GM12875 (cell line): ENCODE measurements around the gene PDE6B.

Experiments
- H3K4me3 ChIP-seq: one replicate; pipeline ENCODE4 v1.5.1; 2011; ENCODE audit warnings: low read depth, low read length, control low read depth
- TF ChIP-seq, protein P1 (sequence below): IDR thresholded peaks from 2 replicates; pipeline ENCODE4 v1.5.1; 2011; ENCODE audit warnings: low read depth, mild to moderate bottlenecking, control low read depth, inconsistent platforms, low read length, moderate library complexity, borderline replicate concordance; ENCODE audit not compliant: insufficient read depth

PDE6B gene

DNA sequence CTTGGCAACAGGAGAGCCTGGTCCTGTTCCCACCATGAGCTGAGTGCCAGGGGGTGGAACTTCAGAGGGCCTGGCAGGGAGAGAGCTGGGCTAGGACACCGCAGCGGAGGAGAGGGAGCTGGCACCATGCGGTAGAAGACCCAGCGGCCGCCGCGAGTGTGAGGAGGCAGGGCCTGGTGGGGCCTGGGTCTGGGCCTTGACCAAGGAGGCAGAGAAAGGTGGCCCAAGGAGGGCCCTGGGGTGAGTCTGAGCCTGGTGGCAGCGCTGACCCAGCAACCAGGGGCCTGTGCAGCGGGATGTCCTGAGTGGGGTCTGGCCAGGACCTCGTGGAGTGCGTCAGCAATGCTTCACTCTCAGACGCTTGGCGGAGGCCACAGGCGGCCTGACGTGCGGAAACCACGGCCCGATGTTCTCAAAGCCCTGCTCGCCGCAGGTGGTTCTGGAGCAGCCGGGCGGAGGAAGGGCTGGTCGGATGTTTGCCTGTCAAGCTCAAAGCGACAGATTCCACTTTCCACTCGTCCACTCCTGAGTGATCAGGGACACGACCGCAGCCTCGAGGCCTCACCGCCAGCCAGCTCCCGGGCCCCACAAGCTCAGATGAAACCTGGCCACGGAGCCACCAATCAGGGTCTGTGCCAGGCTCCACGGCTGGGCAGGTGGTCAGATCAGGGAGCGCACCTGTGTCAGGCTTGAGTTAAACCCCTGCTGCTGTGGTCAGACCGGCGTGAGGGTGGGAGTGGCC lies 27.9 kb downstream of the PDE6B start:
- TF ChIP-seq, protein P1, sequence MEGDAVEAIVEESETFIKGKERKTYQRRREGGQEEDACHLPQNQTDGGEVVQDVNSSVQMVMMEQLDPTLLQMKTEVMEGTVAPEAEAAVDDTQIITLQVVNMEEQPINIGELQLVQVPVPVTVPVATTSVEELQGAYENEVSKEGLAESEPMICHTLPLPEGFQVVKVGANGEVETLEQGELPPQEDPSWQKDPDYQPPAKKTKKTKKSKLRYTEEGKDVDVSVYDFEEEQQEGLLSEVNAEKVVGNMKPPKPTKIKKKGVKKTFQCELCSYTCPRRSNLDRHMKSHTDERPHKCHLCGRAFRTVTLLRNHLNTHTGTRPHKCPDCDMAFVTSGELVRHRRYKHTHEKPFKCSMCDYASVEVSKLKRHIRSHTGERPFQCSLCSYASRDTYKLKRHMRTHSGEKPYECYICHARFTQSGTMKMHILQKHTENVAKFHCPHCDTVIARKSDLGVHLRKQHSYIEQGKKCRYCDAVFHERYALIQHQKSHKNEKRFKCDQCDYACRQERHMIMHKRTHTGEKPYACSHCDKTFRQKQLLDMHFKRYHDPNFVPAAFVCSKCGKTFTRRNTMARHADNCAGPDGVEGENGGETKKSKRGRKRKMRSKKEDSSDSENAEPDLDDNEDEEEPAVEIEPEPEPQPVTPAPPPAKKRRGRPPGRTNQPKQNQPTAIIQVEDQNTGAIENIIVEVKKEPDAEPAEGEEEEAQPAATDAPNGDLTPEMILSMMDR = no peak
- H3K4me3 ChIP-seq = no peak overlapping the region

DNA sequence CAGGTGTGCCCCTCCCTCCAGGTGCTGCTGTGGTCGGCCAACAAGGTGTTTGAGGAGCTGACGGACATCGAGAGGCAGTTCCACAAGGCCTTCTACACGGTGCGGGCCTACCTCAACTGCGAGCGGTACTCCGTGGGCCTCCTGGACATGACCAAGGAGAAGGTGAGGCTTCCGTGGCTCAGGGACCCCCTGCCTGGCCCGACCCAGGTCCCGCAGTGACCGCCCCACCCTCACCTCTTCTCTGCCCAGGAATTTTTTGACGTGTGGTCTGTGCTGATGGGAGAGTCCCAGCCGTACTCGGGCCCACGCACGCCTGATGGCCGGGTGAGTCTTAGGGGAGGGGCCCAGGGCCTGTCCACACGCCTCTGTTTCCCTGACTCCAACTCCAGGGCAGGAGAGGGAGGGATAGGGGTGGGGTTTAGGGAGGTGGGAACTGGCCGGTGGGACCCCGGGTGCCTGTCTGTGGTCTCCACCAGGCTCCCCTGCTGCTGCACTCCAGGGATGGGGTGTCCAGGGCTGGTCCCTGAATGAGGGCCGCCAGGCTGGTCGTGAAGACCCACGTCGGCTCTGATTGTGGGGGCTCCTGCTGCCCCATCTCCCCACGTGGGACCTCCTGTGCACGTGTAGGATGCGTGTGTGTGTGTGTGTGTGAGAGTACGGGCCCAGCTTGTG lies 28.6 kb downstream of the PDE6B start:
- H3K4me3 ChIP-seq = no peak overlapping the region
- TF ChIP-seq, protein P1 = no peak

DNA sequence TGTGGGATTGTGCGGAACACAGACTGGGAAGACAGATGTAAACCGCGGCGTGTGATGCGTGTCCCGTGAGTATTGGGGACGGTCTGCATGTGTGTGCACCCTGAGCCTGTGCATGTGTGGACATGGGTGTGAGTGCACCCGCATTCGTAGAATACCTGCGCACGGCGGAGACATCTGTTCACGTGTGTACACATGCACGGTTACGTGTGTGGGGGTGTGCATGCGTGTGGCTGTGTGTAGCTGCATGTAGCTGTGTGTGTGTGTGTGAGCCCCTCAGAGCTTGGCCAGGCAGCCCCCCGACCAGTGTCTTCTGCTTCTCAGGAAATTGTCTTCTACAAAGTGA lies 29.1 kb downstream of the PDE6B start:
- TF ChIP-seq, protein P1 = no peak
- no peak overlapping the region for H3K4me3 ChIP-seq

DNA sequence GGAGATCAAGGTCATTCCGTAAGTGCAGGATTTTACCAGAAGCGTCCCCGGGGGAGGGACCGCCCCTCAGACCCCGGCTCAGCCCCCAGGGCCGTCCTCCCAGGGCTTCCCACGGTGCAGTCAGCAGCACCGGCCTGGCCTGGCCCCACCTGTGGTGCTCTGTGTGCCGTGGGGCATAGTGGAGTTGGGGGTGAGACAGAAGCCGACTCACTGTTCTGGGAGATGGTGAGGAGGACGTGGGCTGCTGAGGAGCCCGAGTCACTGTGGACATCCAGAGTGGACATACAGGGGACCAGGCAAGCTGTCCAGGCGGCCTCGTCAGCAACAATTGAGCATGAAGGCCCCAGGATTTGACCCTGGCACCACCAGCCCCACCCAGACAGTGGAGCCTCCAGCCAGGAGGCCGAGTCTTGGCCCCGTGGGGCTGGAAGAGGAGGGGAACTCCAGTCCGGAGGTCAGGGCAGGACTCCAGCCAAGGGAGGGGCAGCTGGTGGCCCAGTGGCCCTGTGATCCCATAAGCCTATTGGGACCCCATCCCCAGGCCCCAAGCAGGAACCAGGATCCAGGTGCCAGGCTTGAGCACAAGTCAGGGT lies 29.6 kb downstream of the PDE6B start:
- TF ChIP-seq, protein P1 = no peak
- H3K4me3 ChIP-seq = no peak overlapping the region

DNA sequence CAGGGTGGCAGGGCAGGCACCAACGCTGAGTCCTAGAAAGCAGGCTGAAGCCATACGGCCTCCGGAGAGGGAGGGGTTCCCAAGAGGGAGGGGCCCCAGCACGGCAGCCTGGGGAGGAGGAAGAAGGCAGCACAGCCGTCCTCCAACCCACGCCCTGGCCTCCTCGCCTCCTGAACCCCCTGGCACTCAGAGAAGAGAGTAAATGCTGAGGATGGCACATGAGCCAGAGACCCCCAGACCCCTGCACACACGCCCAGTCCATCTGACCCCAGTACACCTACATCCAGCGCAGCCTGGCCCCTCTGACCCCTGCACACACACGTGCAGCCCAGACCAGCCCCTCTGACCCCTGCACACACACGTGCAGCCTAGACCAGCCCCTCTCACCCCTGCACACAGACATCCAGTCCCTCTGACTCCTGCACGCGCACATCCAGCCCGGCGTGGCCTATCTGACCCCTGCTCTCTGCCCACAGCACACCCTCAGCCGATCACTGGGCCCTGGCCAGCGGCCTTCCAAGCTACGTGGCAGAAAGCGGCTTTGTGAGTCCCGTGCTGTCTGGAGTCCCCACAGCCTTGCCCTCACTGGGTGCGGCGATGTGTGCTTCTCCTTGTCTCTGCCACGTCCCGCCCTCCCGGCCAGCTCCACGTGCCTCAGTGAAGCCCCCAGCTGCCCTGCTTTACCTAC lies 30.2 kb downstream of the PDE6B start:
- H3K4me3 ChIP-seq = no peak overlapping the region
- TF ChIP-seq, protein P1 = no peak

DNA sequence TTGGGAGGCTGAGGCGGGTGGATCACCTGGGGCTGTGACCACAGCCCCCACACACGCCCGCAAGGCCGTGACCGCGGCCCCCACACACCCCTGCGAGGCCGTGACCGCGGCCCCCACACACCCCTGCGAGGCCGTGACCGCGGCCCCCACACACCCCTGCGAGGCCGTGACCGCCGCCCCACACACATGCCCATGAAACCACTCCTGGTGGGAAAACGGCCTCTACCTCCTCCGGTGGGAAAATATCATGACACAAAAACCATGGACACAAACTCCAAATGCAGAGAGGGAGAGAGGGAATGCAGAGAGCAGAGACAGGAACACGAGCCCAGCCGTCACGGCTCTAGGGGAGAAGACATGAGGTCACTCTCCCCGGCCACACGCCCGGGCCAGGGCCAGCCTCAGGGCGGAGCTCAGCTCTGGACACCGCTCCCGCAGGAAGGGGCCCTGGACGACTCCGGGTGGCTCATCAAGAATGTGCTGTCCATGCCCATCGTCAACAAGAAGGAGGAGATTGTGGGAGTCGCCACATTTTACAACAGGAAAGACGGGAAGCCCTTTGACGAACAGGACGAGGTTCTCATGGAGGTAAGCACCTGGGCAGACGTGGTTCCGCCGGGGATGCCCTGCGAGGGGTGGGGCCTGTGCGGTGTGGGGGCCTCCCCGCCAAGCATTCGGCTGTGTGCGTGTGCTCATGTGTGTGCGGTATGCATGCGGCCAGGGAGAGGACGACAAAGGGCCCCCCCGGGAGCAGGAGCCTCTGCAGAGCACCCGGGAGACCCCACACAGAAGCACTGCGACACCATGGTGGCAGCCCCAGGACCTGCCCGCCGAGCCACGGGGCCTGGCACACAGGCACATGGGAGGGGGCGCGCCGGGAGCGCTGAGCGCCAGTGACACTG lies 31.3 kb downstream of the PDE6B start:
- TF ChIP-seq, protein P1 = no peak
- no peak overlapping the region for H3K4me3 ChIP-seq
